HG03521 (cell line): Measurements from ENCODE around the gene TH.
"Not testable (repeated sequence)": the region's sequence is repeated elsewhere in the genome, so short reads cannot be mapped to it uniquely, and the experiment has no call there.

Experiments used
- ATAC-seq: cut with Tn5 transposase; IDR thresholded peaks from one replicate; pipeline ENCODE4 v1.9.1; 2021; ENCODE audit warnings: mild to moderate bottlenecking, moderate library complexity; ENCODE audit not compliant: unreplicated experiment

TH gene

GRCh38 chr11:2179516-2179915, 7.9 kb upstream of the TH start:
- ATAC-seq = no peak

GRCh38 chr11:2178906-2179494, 7.4 kb upstream of the TH start:
- ATAC-seq = no peak

DNA sequence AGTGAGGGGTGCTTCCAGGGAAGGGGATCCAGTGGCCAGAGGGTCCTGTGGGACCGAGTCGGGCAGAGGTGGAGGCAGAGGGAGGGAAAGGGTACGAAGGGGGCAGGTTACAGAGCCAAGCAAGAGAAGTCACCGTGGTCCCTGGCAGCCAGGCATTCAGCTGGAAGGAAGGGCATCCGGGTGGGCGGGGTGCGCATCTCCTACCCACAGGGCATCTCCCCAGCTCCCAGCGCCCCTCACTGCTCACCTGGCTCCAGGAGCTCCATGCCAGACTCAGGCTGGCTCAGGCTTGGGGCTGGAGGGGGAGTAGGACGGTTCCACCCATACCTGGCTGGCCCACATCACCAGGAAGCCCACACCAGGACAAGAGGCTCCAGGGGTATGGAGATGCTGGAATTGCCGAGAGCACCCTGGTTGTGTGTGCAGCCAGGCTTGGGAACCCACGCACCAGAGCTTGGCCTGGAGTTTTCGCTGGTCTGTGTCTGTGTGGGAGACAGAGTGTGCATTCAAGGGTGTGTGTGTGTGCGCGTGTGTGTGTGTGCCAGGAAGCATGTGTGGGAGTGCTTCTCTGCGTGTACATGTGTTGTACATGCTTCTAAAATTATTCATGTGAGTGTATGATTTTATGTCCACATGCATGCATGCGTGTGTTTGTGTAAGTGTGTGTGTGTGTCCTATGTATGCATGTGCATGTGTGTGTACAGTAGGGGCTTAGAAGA, 6.6 kb upstream of the TH start:
- not testable (repeated sequence) for ATAC-seq

DNA sequence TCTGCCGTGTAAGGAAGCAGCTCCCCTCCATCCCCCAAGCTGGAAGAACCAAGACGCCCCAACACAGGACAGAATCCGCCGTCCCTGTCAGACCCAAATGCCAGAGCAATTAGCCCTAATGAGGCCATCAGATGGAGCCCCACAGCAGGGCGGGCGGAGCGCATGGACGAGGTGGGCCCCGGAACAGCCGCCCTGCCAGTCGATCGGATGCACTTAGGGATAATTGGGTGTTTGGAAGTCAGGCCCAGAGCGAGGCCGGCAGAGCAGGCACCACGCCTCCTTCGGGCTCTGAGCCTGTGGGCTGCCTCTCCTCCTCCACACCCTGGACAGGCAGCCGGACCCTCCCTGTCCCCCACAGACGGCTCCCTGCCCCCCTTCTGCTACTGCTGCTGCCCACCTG, 5.5 kb upstream of the TH start:
- ATAC-seq = no peak

GRCh38 chr11:2176389-2176900, 4.8 kb upstream of the TH start:
- no peak for ATAC-seq

DNA sequence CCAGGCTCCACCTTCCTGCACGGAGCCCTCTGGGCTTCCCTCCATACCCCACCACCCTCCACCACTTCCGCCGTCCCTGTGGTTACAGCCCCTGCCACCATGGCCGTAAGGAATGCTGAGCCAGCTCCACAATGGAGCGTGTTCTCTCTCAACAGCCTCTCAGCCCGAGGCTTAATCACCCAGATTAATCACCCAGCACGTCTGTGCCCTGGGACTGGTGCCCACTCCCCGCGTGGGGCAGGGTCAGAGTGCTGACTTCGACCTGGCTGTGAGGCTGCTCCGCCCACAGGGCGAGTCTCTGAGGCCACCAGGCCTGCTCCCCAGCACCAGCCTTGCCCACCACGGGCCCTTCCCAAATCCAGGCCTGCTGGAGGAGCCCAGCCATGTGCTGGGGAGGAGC, 4.0 kb upstream of the TH start:
- no peak for ATAC-seq

DNA sequence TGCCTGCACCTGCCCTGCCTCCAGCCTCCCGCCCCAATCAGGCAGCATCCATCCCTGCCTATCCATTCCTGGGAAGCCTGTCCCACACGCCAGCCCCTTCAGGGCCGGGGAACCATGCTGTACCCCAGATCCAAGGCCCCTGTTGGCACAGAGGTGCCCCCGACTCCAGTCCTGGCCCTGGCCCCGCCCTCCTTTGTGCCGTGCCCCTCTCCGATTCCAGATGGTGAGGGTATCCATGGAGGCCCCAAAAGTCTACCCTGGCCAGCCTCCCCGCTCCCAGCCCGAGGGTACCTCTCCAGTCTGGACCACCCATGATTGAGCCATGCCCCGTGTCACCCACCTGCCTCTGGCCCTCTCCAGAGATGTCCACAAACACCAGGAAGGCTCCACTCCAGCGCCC, 2.7 kb upstream of the TH start:
- no peak for ATAC-seq

- no peak for ATAC-seq
Observed at GRCh38 chr11:2173761-2174160, 2.1 kb upstream of the TH start.

DNA sequence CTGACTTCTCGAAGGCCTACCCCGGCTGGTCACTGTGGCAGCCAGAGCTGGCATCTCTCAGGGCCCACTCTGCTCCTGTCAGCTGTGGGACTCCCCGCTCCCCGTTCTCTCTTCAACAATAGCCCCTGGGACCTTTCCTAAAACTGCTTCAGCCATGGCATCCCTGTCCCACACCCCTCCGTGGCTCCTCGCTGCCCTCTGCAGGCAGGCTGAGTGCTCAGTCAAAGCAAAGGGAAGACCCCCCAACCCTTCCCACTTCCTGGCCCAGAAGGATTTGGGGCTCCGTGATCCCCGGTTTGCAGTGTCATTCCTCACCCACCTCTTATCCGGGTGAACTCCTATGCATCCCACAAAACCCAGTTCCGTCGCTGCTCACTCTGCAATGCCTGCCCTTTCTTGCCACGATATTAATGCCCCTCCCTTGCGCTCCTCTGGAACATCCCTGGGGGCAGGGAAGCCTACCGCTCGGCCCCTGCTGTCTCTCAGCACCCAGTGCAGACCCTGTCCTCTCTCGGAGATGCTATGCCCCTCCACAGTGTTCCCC, 1.6 kb upstream of the TH start:
- ATAC-seq = no peak

DNA sequence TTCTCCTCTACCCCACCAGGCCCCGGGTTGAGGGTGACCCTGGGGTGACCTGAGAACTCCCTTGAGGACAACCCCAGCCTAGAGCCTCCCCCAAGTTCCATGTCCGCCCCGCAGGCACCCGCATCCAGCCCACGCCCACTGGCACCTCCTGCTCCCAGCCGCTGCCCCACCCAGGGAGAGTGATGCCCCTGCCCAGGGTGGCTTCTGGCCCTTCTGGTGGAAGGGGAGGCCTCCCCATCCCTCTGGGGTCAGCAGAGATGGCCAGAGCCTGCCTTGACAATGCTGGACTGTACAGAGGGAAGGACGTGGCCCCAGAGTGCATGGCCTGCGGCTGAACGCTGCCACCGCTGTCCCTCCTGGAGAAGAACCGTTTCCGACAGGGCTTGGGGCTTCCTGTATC, 1.1 kb upstream of the TH start:
- ATAC-seq = no peak

DNA sequence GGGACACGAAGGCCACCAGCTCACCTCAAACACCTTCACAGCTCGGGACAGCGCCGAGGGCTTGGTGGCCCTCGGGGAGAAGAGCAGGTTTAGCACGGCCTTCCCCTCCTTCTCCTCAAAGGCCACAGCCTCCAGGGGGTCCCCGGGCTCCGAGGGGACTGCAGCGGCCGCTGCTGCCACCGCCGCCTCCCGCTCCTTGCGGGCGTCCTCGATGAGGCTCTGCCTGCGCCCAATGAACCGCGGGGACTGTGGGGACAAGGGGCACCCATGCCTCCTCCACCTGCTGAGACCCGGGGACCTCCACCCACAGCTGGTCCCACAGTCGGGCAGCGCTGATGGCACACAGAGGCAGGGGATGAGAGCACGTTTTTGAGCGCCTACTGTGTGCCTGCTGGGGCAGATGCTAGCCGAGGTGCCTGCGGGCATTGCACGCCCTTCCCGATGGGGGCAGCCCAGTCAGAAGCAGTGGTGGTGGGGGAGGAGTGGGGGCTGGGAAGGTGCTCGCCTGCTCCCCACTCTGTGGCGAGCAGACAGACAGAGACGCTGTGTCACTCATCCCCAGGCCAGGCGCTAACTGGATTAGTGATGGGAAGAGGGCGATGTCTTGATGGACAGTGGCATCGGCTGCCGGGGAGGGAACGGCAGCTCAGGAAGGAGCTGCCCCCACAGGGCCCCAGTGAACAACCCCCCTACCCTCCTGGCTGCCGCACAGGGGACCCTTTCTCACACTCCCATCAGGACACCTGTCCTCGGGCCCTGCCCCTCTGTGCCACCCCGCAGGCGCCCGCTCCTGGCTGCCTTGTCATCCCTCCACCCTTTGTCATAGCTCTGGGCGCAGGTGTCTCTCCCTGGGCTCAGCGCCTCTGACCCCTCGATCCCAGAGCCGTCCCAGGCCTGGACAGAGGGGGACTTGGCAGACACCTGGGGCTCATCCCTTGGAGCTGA, 1.7 kb downstream of the TH start:
- ATAC-seq = no peak

- ATAC-seq = no peak
Observed at GRCh38 chr11:2169005-2169378, 2.6 kb downstream of the TH start.

GRCh38 chr11:2168286-2169004, 3.2 kb downstream of the TH start:
- ATAC-seq = no peak

DNA sequence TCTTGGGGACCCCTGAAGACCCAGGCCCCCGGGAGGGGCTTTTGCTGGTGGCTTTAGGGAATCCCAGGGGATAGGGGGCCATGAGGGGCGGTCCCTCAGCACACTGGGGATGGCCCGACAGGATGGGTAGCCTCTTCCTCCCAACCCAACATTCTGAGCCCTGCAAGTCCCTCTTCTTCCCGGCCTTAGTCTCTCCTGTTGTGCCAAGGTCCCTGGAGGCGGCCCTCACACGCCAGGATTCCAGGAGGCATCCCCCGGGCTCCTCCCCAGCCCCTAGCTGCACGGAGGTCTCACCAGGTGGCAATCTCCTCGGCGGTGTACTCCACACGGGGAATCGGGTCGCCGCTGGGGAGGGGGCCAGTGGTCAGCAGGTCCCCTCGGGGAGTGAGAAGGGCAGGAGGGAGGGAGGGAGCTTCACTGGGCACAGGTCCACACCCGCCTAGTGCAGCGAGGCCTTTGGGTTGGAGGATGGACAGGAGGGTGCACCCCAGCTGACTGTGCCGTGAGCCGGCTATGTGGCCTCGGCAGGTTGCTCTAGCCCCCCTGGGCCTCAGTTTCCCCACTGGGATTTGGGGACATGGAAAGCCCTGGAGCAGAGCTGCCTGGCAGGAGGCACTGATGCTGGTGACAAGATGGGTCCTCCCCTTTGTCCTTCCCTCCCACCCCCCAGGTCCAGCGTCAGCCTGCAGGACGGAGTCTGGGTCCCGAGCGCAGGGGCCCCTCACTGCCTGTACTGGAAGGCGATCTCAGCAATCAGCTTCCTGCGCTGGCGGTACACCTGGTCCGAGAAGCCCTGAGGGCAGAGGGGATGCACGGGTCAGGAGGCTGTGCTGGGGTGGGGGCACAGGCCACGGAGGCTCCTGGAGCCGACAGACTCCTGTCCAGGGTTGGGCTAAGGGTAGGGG, 4.2 kb downstream of the TH start:
- ATAC-seq = no peak

DNA sequence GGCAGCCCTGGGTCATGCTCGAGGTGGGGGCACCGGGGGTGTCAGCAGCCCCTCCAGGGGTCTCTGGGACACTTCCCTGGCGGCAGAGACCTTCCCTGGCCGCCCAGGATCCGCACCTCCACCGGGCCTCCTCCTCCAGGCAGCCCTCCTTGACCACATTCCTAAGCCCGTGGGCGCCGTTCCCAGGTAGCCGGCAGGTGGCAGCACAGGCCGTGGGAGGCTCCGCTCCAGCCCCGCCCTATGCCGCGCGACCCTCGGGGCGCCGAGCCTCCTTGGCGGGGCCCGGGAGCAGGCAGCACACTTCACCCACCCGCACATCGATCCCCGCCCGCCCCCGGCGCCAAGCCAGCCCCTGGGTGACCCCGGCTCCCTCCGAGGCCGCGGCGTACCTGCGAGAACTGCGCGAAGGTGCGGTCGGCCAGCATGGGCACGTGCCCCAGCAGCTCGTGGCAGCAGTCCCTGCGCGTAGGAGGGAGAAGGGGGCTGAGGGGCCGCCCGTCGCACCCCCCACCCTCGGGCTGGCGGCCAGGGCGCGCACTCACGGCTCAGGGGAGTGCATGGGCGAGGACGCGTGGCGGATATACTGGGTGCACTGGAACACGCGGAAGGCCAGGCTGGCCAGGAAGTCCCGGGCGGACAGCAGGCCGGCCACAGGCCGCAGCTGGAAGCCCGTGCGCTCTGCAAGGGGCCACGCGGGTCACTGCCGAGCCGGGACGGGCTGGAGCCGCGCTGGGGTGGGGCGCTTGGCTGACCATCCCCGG, 5.3 kb downstream of the TH start:
- no peak for ATAC-seq

DNA sequence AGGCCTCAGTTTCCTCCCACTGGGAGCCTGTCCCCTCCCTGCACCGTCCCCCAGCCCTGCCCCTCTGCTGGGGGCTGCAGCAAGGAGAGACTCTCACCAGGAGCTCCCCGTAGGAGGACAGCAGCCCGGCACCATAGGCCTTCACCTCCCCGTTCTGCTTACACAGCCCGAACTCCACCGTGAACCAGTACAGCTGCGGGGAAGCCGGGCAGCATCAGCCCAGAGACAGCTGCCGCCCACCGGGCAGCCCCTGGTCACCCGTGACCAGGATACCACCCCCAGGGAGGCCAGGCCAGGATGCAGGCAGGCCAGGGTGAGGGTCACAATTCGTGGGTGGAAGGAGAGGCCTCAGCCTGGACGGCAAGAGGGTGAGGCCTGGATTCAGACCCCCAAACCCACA, 6.0 kb downstream of the TH start:
- ATAC-seq = no peak

- ATAC-seq = no peak
Observed at GRCh38 chr11:2164861-2165555, 6.6 kb downstream of the TH start.

DNA sequence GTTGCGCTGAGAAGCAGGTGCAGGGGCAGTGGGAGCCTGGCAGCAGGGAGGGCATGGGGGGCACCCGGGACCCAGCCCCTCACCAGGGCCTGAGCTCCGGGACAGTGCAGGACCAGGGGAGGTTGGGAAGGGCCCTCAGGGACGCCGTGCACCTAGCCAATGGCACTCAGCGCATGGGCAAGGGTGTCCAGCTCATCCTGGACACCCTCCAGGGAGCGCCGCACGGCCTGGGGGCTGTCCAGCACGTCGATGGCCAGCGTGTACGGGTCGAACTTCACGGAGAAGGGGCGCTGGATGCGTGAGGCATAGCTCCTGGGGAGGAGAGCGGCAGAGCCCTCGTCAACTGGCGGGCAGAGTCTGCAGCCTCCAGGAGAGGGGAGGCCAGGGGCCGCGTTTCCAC, 7.5 kb downstream of the TH start:
- ATAC-seq = no peak
